Stimulated activated CD4-positive, alpha-beta T cell treated with anti-CD3 and anti-CD28 coated beads, TNF-alpha, amount 100 ng/mL, for 24 hours (primary cell): ENCODE data around the gene ROBO3.

Experiments
- DNase-seq, 3 experiments: peaks; one replicate each; pipeline ENCODE4 v3.0.0-alpha.2; 2020; ENCODE audit warnings: low read depth in 3 of 3

Gene ROBO3, protein sequence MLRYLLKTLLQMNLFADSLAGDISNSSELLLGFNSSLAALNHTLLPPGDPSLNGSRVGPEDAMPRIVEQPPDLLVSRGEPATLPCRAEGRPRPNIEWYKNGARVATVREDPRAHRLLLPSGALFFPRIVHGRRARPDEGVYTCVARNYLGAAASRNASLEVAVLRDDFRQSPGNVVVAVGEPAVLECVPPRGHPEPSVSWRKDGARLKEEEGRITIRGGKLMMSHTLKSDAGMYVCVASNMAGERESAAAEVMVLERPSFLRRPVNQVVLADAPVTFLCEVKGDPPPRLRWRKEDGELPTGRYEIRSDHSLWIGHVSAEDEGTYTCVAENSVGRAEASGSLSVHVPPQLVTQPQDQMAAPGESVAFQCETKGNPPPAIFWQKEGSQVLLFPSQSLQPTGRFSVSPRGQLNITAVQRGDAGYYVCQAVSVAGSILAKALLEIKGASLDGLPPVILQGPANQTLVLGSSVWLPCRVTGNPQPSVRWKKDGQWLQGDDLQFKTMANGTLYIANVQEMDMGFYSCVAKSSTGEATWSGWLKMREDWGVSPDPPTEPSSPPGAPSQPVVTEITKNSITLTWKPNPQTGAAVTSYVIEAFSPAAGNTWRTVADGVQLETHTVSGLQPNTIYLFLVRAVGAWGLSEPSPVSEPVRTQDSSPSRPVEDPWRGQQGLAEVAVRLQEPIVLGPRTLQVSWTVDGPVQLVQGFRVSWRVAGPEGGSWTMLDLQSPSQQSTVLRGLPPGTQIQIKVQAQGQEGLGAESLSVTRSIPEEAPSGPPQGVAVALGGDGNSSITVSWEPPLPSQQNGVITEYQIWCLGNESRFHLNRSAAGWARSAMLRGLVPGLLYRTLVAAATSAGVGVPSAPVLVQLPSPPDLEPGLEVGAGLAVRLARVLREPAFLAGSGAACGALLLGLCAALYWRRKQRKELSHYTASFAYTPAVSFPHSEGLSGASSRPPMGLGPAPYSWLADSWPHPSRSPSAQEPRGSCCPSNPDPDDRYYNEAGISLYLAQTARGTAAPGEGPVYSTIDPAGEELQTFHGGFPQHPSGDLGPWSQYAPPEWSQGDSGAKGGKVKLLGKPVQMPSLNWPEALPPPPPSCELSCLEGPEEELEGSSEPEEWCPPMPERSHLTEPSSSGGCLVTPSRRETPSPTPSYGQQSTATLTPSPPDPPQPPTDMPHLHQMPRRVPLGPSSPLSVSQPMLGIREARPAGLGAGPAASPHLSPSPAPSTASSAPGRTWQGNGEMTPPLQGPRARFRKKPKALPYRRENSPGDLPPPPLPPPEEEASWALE (N-terminal part only)

DNA sequence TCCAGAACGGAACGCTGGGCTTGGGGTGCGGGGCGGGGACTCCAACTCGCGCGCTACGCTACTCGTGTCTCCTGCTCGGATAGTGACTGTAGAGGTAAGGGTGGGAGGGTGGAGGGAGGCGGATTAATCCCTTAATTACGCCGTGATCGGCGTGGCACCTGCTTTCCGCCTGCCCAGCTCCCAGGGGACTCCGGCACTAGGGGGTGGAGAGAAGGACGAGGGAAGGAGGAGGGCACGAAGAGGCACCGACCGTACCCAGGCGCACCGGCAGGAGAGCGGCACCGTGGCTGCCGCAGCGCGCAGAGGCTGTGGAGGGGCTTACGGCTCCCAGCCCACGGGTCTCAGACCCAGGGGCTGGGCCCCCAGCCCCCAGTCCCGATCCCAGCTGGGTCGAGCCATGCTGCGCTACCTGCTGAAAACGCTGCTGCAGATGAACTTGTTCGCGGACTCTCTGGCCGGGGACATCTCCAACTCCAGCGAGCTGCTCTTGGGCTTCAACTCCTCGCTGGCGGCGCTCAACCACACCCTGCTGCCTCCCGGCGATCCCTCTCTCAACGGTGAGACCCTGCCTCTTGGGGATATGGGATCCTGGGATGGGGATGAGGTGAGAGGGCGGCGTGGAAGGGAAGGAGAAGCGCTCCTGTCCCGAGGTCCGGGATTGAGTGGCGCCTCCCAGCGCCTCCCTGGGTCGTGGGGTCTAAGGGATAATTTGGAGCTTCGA is at the start of gene ROBO3:
Gene ROBO3, plus strand, starts transcription at position 252 of the 721 bp plus-strand sequence. Its CDS starts 146 bp downstream, at position 398.
- no peak for DNase-seq

GRCh38 chr11:124817036-124817435 is 48.2 kb upstream of the ROBO3 start:
- DNase-seq, result no peak

GRCh38 chr11:124821995-124822730 is 43.1 kb upstream of the ROBO3 start:
- DNase-seq, result no peak

GRCh38 chr11:124823512-124824376 is 41.5 kb upstream of the ROBO3 start:
- no peak for DNase-seq

DNA sequence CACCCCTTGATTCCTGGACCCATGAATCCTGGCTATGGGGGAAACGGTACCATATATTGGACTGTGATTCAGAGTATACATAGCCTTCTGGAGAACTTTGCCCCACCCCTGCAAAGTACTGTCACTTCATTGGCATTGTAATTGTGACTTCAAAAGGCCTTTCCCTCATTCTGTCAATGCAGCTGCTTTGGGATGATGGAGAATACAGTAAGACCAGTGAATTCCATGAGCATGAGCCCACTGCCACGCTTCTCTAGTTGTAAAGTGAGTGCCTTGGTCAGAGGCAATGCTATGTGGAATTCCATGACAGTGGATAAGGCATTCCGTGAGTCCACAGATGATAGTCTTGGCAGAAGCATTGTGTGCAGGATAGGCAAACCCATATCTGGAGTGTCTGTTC is 39.4 kb upstream of the ROBO3 start:
- no peak for DNase-seq

GRCh38 chr11:124829986-124830385 is 35.2 kb upstream of the ROBO3 start:
- DNase-seq, result no peak

DNA sequence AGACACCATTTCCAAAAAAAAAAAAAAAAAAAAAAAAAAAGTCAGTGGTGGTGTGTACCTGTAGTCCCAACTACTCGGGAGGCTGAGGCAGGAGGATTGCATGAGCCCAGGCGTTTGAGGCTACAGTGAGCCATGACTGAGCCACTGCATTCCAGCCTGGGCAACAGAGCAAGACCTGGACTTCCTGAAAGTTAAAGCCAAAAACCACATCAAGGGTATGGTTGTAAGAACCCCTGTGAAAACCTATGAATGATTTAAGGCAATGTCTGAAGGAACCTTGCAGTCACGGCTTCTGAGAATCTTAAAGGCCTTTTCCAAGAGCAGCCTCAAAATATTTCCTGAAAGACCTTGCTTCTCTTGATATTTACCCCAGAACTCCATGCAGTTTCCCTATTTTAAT is 34.5 kb upstream of the ROBO3 start:
- DNase-seq, result no peak

DNA sequence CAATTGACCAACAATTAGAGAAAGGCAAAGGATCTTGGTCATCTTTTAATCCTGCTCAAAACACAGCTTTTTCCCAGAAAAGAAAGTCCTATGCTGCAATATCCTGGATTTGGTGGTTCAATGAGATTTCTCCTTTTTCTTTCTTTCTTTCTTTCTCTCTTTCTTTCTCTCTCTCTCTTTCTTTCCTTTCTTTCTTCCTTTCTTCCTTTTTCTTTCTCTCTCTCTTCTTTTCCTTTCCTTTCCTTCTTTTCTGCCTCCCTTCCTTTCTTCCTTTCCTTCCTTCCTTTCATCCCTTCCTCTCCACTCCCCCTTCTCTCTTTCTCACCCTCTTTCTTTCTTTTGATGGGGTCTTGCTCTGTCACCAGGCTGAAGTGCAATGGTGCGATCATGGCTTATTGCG is 33.3 kb upstream of the ROBO3 start:
- DNase-seq, result no peak

DNA sequence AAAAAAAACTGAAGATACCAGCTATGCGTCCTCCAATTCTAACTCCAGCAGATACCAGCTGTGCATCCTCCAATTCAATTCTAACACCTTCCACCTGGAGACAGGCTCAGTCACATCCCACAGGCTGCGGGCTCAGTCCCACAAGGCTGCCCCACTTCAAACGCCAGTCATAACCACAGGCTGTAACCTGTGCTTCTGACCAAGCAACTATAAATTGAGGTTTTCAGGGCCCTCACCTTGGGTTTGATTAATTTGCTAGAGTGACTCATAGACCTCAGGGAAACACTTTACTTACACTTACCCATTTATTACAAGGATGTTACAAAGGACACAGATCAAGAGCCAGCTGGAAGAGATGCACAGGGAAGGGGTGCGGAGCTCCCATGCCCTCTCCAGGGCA is 32.7 kb upstream of the ROBO3 start:
- DNase-seq, result no peak

DNA sequence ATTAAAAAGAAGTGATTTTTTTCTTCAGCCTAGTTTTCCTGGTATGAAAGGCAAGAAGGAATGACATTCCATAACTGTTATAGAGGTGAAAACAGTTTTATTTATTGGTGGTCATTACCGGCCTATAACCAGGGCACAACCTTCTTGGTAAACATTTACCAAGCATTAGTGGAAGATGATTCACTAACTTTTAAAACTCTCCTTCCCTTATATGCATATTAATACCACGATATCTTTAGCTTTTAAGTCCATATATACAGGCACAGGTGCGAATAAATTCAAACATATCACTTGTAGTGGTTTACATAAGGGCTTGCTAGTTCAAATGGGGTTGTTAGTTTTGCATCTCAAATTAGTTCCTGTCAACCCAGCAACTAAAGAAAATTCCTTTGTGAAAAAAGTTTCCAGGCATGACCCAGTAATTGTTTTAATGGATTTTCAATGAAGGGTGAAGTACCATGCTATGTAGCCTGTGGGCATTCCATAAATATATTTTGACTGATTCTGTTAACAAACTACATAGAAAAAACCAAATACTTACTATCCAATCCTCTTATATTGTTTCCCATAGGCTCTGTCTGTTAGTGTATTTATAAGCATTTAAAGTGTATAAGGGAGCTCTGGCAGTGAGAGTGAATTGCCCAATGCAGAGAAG is 30.6 kb upstream of the ROBO3 start:
- DNase-seq, result no peak

DNA sequence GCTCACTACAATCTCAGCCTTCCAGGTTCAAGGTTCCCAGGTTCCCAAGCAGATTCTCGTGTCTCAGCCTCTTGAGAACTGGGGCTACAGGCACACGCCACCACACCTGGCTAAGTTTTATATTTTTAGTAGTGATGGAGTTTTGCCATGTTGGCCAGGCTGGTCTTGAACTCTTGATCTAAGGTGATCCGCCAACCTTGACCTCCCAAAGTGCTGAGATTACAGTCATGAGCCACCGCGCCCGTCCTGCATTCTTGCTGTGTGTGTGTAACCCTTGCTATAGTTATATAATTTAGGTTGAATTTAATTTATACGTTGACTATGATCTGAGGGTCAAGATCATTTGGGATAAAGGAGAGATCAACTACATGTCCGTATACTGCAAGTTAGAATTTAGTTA is 29.3 kb upstream of the ROBO3 start:
- DNase-seq, result no peak

DNA sequence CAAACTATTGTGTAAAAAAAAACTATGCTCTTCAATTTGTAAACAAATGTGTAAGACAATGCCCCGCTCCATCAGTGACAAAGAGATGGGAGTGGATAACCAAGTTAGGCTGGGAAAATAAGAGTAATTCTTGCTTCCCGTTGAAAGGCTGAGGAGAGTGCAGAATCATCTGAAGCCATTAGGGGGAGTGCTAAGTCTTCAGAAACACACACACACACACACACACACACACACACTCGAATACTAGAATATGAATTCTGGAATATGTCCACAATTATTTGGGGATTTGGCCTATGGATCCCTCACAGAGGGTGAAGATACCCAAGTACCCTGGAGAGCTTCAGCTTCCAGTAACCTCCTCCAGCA is 27.8 kb upstream of the ROBO3 start:
- no peak for DNase-seq

- no peak for DNase-seq
Observed at GRCh38 chr11:124838805-124839127, 26.5 kb upstream of the ROBO3 start.

DNA sequence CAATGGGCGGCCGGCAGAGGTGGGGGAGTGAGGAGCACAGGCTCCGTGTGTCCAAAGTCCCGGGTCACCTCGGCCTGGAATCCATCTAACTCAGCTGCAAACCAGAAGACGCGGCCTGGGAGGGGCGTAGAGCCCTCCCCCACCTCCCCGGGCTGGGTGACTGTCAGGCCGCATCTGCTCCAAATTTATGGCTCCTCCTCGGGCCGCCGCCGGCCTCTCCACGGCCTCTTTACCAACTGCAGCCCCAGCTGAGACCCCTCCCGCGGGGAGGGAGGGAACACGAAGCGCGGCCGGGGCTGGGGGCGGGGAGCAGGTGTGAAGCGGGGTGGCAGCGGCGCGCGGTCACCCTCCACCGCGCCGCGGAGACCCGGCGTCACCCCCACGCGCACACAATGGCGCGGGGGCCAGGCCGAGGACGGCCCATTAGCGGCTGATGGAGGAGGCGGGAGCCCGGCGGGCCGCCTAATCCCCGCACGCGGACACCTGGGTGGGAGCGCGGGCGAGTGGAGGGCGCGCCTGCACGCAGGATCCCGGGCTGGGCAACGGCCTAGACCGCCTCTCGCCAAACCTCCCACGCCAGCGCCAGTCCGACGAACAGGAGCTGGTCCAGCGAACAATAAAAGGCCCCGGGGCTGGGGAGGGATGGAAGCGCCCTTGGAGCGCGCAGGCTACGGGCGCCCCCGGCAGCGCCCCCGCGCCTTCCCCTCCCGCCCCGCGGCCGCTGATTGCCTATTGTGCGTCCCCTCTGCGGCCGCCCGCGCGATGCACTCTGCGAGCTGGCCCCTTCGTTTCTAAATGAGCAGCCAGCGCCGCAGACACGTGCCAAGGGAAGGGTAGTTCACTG is 25.9 kb upstream of the ROBO3 start:
- DNase-seq, result no peak

GRCh38 chr11:124839972-124840621 is 25.1 kb upstream of the ROBO3 start:
- DNase-seq, result no peak

- DNase-seq, result no peak
Observed at GRCh38 chr11:124840666-124841065, 24.6 kb upstream of the ROBO3 start.

- no peak for DNase-seq
Observed at GRCh38 chr11:124841201-124841600, 24.0 kb upstream of the ROBO3 start.

DNA sequence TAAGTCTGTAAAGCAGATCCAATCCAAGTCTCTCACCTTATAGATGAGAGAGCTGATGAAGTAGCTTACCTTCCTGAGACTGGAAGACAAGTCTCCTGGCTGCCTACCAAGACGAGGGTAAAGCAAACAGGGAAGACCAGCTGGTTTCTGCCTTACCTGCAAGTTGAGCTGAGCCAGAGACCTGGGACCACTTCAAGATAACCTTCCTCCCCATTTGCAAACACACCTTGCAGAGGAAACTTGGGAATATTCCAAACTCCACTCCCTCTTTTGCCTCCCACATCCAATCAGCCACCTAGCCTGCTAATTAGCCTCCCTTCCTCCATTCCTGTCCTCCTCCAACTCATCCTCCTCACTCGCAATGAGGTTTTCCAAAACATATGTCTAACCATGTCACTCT is 23.4 kb upstream of the ROBO3 start:
- DNase-seq, result no peak
